ENCODE data around the gene ERI3. TPM values are rescaled to one million over a fixed set of nuclear protein-coding genes. Genes with fewer than 3 reads are reported as not detected.

ERI3 gene
- total and polyA plus RNA-seq, 10 of the 15 experiments (the other 5 are each of a cell fraction or from before 2014, with no cell fraction given): 20.6 to 90.4 (median 41.2) TPM

- RAD21 ChIA-PET (ENCODE audit: unreplicated experiment): interaction anchor here (1.0 kb wide), 1 partner anchor 134 kb away, joined by 3 read pairs; no protein-coding TSS in a partner anchor
- H2AFZ ChIP-seq (ENCODE audit: control insufficient read depth, low read depth, low read length): no peak overlapping the region
- TF ChIP-seq ETV6 (conservative IDR thresholded peaks at IDR 0.05 in 1 of 2, IDR thresholded peaks at IDR 0.05 in 1 of 2; ENCODE audit: borderline replicate concordance in 1 of 2, low read depth in 1 of 2) (no peak), BCLAF1 (IDR thresholded peaks at IDR 0.05) (no peak), RCOR1 (conservative IDR thresholded peaks at IDR 0.05; ENCODE audit: low read depth, low read length) (no peak), MEF2B (IDR thresholded peaks at IDR 0.05; ENCODE audit: partially characterized antibody, poor library complexity, severe bottlenecking) (no peak), NFXL1 (IDR thresholded peaks at IDR 0.05; ENCODE audit: borderline replicate concordance) (no peak), LARP7 (IDR thresholded peaks at IDR 0.05) (no peak), GATAD2B (conservative IDR thresholded peaks at IDR 0.05; ENCODE audit: low read depth) (no peak), SREBF2 (IDR thresholded peaks at IDR 0.05; ENCODE audit: low read length) (no peak), ATF7 (IDR thresholded peaks at IDR 0.05; ENCODE audit: low read depth) (no peak), SMARCA5 (IDR thresholded peaks at IDR 0.05) (no peak), RAD21 (IDR thresholded peaks at IDR 0.05; ENCODE audit: insufficient read depth, low read depth, low read length) (no peak), NFIC (IDR thresholded peaks at IDR 0.05; ENCODE audit: low read depth, low read length) (no peak), ZBTB40 (IDR thresholded peaks at IDR 0.05; ENCODE audit: borderline replicate concordance) (no peak), SIN3A (IDR thresholded peaks at IDR 0.05; ENCODE audit: low read depth, low read length) (no peak)
These were observed 3.8 kb downstream of the ERI3 start for GRCh38 chr1:44351289-44351688.

More at GRCh38 chr1:44351289-44351688, 3.8 kb downstream of the ERI3 start:
- H3K27ac ChIP-seq (ENCODE audit: control insufficient read depth, insufficient read depth): no peak overlapping the region
- no peak overlapping the region for H3K4me3 ChIP-seq
- ATAC-seq (no peak), DNase-seq (ENCODE audit: low read depth, low spot score) (no peak), FAIRE-seq (no peak)
- SMC1A ChIA-PET (ENCODE audit: uncharacterized antibody, unreplicated experiment): interaction anchor here (1.0 kb wide), 2 partner anchors 14 to 15 kb away, joined by 3 to 4 read pairs; no protein-coding TSS in a partner anchor
- intact Hi-C loops (cut with micrococcal nuclease; ENCODE audit: unreplicated experiment): no loop called here
- H3K4me2 ChIP-seq (ENCODE audit: control insufficient read depth, insufficient read depth): no peak overlapping the region
- H3K9me3 ChIP-seq (replicated peaks; ENCODE audit: control insufficient read depth, insufficient read depth, low read length): no peaks in the 10 kb centered on the region
- WGBS (ENCODE audit: insufficient coverage, insufficient replicate concordance, low lambda C conversion rate, missing lambda C conversion rate): 100% methylated on average over 2 of the region's 2 CpGs
- POLR2A ChIA-PET: interaction anchor here (0.9 kb wide), 1 partner anchor 40 kb away, joined by 4 read pairs; no protein-coding TSS in a partner anchor
- no peak overlapping the region for H3K9ac ChIP-seq (ENCODE audit: control insufficient read depth, insufficient read depth, low read length)
- H3K36me3 ChIP-seq (ENCODE audit: control insufficient read depth in 2 of 2, insufficient read depth in 2 of 2, low read length in 1 of 2): no peaks in the 10 kb centered on the region
- H3K4me1 ChIP-seq (ENCODE audit: control insufficient read depth, insufficient read depth, low read length): peaks cover 2% of the 10 kb centered on the region
- in situ Hi-C loops (cut with MboI): no loop called here
- H4K20me1 ChIP-seq (ENCODE audit: control insufficient read depth, insufficient read depth): no peaks in the 10 kb centered on the region
- BruUV-seq (replicated peaks): no TSS peak
- peaks cover 13% of the 10 kb centered on the region for H3K79me2 ChIP-seq (ENCODE audit: control insufficient read depth, insufficient read depth, low read length)
- CTCF ChIA-PET: interaction anchor here (0.8 to 1.0 kb wide), 2 partner anchors 9 to 30 kb away, joined by 3 to 4 read pairs; no protein-coding TSS in a partner anchor
- no peaks in the 10 kb centered on the region for H3K27me3 ChIP-seq (replicated peaks in 1 of 2; ENCODE audit: control insufficient read depth in 2 of 2, insufficient read depth in 2 of 2, low read length in 1 of 2)

Data from GM12878 (cell line).